AG09319 (cell line): Measurements from ENCODE around the gene WDFY4.
A peak's percentile ranks its signal among the peaks of the same experiment; 100 is the strongest.
"Not testable (repeated sequence)": the region's sequence is repeated elsewhere in the genome, so short reads cannot be mapped to it uniquely, and the experiment has no call there.

ENCODE experiments used
- DNase-seq: peaks from one replicate; pipeline ENCODE4 v3.0.0-alpha.2; 2010; ENCODE audit warnings: low read depth; ENCODE audit errors: extremely low read depth
- TF ChIP-seq, protein P1 (sequence below): IDR thresholded peaks from 2 replicates; pipeline ENCODE4 v1.5.1; 2011; ENCODE audit warnings: low read depth, mild to moderate bottlenecking, inconsistent platforms, low read length, moderate library complexity

WDFY4 gene

DNA sequence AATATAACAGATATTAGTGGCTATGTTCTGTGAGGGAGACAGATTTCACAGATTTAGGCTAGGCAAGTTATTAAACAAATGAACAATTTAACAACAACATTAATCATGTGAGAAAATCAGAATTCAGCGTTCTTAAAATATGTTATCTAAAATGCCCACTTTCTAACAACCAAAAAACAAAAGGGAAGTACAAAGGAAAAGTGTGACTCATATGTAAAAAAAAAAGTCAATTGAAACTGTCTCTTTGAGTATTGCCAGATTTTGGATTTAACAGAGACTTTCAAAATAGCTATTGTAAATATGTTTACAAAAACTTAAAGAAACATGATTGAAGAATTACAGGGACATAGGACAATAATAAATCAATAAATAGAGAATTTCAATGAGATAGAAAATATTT, 45.0 kb upstream of the WDFY4 start:
- no peak for DNase-seq
- TF ChIP-seq, protein P1, sequence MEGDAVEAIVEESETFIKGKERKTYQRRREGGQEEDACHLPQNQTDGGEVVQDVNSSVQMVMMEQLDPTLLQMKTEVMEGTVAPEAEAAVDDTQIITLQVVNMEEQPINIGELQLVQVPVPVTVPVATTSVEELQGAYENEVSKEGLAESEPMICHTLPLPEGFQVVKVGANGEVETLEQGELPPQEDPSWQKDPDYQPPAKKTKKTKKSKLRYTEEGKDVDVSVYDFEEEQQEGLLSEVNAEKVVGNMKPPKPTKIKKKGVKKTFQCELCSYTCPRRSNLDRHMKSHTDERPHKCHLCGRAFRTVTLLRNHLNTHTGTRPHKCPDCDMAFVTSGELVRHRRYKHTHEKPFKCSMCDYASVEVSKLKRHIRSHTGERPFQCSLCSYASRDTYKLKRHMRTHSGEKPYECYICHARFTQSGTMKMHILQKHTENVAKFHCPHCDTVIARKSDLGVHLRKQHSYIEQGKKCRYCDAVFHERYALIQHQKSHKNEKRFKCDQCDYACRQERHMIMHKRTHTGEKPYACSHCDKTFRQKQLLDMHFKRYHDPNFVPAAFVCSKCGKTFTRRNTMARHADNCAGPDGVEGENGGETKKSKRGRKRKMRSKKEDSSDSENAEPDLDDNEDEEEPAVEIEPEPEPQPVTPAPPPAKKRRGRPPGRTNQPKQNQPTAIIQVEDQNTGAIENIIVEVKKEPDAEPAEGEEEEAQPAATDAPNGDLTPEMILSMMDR: no peak

DNA sequence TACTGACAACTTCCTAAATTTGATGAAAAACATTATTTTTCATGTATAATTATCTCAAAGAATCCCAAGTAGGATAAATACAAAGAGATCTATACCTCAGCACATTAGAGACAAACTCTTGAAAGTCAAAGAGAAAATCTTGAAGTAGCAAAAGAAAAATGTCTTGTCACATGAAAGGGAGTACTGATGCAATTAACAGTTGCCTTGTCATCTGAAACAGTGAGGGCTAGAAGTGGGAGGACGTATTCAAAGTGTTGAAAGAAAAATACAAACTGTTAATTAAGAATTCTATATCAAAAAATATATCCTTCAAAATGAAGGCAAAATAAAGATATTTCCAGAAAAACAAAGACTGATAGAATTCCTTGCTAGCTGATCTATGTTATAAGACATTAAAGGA, 44.3 kb upstream of the WDFY4 start:
- TF ChIP-seq, protein P1: no peak
- no peak for DNase-seq

DNA sequence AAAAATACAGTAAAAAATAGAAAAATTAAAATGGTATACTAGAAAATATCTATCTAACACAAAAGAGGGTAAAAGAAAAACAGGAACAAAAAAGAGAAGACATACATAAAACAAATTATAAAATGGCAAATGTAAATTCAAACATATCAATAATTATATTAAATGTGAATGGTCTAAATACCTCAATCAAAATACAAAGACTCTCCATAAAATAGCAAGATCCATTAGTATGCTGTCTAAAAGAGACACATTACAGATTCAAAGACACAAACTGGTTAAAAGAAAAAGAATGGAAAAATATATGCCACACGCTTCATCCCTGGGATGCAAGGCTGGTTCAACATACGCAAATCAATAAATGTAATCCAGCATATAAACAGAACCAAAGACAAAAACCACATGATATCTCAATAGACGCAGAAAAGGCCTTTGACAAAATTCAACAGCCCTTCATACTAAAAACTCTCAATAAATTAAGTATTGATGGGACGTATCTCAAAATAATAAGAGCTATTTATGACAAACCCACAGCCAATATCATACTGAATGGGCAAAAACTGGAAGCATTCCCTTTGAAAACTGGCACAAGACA, 43.5 kb upstream of the WDFY4 start:
- not testable (repeated sequence) for DNase-seq

DNA sequence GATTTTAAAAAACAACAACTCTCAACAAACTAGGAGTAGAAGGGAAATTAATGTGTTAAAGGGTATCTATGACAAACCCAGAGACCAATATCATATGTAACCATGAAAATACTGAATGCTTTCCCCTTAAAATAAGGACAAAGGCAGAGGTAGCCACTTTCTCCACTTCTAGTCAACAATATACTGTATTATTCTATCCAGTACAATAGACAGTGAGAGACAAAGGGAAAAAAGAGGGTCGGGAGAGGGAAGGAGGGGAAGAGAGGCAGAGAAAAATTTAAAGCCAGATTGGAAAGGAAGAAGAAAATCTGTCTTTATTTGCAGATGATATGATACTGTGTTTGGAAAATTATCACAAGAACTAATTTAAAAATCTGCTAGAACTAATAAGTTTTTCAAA, 39.1 kb upstream of the WDFY4 start:
- TF ChIP-seq, protein P1: no peak

DNA sequence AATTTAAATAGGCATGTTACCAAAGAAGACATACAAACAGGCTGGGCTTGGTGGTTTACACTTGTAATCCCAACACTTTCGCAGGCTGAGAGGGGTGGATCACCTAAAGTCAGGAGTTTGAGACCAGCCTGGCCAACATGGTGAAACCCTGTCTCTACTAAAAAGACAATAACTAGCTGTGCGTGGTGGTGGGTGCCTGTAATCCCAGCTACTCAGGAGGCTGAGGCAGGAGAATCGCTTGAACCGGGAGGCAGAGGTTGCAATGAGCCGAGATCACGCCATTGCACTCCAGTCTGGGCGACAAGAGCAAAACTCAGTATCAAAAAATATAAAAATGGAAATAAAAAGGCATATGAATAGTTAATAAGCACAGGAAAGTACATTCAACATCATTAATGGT, 37.6 kb upstream of the WDFY4 start:
- not testable (repeated sequence) for DNase-seq

More for the DNA sequence above, 39.1 kb upstream of the WDFY4 start:
- DNase-seq: no peak

DNA sequence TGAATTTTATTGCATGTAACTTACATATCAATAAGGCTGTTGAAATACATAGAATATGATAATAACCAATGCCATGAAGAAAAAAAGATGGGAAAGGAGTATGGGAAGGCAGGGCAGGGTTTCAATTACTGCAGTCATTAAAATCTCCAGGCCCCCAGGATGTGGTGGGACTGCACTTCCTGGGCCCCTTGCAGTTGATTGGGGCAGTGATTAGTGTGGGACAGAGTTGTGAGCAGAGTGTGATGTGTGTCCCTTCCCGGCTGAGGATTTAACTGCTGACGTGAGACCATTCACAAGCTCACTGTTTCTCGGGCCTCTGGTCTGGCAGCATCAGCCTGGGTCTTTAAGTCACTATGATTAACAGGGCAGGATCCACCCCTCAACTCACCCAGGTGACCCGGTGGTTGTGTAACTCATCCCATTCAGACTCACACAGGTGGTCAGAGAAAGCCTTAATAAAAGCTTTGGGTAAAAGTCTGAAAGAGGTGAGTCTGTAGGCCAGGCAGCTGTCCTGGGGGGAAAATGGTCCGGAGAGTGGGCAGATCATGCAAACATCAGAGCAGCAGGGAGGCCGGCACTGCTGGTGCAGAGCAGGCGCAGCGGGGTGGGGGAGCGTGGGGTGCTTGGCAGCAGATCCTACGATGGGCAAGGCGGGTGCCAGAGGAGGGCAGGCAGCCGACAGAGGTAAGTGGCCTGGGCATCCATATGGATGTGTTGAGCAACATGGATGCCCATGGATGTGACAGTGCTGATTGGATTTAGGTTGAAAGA, 36.3 kb upstream of the WDFY4 start:
- DNase-seq: no peak
- TF ChIP-seq, protein P1: no peak

DNA sequence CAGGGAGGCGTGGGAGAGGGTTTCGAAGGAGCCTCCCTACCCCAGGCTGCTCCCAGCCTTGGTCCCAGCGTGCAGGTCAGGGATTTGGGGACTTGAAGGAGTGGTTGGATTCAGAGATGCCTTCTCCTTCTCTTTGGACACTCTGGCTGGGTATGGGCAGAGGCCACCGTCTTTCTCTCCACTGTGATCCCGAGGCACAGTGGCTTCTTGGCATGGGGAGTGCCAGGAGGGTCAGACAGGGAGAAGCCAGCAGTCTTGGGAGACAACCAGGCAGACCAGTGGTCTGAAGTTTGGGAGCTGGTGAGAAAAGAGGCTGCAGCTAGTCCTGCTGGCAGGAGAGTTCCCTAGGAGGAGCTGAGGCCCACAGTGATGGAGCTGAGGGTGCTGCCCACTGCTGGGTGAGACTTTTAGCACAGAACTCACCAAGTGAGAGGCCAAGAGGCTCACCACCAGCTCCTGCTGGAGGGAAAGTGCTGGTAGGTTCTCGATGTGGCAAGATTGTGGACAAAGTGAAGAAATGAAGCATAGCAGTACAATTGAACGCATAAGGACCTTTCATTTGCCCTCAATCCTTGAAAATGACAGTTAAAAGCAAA, 35.2 kb upstream of the WDFY4 start:
- no peak for DNase-seq
- TF ChIP-seq, protein P1: peak; percentile 12

DNA sequence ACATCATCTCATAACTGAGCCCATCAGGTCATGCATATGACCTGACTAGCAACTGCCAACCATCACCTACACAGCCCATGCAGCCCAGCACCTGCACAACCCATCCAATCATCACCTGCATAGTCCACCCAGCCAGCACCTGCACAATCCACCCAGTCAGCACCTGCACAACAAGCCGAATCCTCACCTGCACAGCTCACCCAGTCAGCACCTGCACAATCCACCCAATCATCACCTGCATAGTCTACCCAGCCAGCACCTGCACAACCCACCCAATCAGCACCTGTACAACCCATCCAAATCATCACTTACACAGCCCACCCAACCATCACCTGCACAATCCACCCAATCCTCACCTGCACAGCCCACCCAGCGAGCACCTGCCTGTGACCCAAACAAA, 33.4 kb upstream of the WDFY4 start:
- DNase-seq: no peak
- TF ChIP-seq, protein P1: no peak
